GM18868 (cell line): ENCODE results near the gene IGSF3.
"Not testable (repeated sequence)": the region's sequence is repeated elsewhere in the genome, so short reads cannot be mapped to it uniquely, and the experiment has no call there.

ENCODE experiments used
- ATAC-seq: cut with Tn5 transposase; IDR thresholded peaks from one replicate; pipeline ENCODE4 v1.9.1; 2021; ENCODE audit warnings: mild to moderate bottlenecking, moderate library complexity; ENCODE audit not compliant: unreplicated experiment

Gene IGSF3

DNA sequence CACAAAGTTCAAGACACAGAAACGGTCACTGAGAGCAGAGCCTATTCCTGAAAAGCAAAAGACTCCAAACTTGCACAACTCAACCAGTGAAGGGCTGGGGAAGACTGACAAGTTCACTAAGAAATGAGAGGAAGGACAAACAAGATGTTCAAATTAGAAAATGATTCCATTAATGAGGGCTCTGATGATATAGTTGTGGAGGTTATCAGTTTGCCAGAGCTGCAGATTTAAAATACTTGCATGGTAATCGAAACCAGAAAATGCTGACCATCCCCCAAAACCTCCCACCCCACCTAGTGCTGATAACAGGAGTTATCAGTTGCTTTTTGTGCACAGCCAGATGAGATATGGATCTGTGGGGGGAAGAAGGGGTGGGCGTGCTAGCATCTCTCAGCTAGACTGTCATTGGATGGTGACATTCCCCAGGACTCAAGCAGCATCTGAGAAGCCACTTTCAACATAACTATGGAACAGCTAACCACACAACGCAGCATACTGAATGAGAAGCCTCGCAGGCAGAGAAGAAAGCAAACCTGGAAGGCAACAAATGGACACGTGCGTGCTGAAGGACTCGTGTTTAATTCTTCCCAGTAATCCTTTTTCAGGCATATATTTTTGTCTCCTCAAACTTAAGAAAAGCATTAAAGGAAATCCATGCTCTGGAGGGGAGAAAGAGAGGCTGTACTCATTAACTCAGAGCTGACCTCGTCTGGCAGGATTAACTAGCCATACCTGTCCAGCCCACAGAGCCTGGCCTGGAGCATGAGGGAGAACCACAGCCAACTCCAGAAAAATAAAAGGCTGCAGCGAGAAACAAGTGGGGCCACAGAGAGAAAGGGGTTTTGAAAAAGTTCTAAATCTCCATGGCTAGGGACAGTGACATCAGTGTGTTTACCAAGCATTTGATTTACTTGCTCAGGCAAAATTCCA lies 35.3 kb downstream of the IGSF3 start:
- ATAC-seq = not testable (repeated sequence)

DNA sequence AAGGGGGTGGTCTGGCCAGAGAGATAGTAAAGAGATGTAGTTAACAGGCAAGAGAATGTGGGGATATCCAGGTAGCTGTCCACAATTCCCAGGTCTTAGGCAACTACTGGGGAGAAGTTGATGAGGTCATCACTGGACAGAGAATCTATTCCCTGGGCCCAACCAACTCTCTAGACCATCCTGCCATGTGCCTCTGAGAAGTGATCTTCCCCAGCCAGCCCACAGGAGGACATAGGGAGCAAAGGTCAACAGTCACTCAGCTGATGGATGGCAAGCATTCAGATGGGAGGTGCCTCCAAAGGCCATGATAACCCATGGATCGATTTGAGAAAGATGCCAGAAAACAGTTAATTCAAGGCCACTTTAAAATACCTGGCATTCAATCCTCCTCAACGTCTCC lies 36.0 kb downstream of the IGSF3 start:
- not testable (repeated sequence) for ATAC-seq

- ATAC-seq = not testable (repeated sequence)
These were observed 37.5 kb downstream of the IGSF3 start for GRCh38 chr1:116630057-116630456.

- ATAC-seq = not testable (repeated sequence)
These were observed 38.1 kb downstream of the IGSF3 start for GRCh38 chr1:116629441-116629840.

GRCh38 chr1:116628448-116628847 lies 39.1 kb downstream of the IGSF3 start:
- ATAC-seq = no peak

GRCh38 chr1:116627357-116627756 lies 40.2 kb downstream of the IGSF3 start:
- not testable (repeated sequence) for ATAC-seq

DNA sequence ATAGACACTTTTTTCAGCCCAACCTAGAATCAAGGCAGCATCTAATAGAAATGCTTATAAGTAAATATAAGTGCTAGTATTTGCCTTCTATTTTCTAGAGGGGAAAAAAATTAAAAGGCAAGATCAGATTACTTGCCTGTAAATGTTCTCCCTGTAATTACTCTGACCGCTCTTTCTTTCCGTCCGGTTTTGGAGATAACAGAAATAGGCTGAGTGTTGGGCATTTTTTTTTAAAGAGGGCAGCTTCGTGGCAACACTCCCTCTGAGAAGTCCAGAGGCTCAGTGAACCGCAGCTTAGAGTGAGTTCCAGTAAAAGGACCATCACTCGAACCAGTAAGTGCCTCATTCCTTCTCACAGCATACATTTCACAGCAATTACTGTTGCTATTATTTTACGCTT lies 40.6 kb downstream of the IGSF3 start:
- ATAC-seq = not testable (repeated sequence)

- not testable (repeated sequence) for ATAC-seq
These were observed 42.4 kb downstream of the IGSF3 start for GRCh38 chr1:116625155-116625554.

DNA sequence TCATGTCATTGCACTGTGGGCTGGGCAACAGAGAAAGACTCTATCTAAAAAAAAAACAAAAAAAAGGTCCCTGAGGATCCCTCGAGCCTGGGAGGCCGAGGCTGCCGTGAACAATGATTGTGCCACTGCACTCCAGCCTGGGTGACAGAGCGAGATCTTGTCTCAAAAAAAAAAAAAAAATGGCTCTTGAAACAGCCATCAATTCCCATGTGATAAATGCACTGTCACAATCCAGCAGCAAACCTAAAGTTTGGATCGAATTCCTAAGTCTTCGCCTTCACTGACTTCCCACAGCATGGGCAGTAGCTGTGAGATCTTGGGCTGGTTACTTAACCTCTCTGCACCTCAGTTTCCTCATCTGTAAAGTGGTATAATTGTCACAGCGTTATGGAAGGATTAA lies 43.5 kb downstream of the IGSF3 start:
- no peak for ATAC-seq

GRCh38 chr1:116622496-116622895 lies 45.0 kb downstream of the IGSF3 start:
- ATAC-seq = not testable (repeated sequence)

DNA sequence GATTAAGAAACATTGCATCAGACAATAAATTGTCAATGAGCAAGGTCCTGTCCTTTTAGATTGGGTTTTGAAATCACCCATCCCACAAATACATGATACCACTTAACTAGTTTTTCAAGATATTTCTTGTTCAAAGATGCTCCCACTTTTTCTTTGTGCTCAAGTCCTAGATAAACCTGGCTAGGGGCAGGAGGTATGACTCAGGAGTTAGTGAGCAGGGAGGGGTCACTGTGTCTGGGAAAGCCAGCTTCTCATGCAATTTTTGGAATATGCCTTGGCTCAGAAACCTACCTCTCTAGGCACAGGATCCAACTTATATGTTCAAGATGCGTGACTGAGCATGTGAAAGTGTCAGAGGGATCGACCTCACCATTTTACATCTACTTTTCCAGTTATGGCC lies 45.8 kb downstream of the IGSF3 start:
- not testable (repeated sequence) for ATAC-seq

DNA sequence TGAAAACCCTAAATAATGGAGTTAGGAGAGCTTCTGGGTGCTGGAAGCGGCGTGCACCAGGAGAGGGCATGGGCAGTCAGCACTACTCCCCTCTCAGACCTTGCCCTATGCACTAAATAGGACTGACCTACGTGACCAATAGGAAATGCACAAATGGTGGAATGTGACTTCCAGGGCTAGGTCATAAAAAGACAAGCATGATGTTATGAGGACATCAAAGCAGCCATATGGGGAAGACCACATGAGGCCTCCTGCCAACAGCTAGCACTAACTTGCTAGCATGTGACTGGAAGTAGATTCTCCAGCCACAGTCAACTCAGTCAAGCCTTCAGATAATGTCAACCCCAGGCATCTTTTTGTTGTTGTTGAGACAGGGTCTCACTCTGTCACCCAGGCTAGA lies 47.1 kb downstream of the IGSF3 start:
- not testable (repeated sequence) for ATAC-seq

DNA sequence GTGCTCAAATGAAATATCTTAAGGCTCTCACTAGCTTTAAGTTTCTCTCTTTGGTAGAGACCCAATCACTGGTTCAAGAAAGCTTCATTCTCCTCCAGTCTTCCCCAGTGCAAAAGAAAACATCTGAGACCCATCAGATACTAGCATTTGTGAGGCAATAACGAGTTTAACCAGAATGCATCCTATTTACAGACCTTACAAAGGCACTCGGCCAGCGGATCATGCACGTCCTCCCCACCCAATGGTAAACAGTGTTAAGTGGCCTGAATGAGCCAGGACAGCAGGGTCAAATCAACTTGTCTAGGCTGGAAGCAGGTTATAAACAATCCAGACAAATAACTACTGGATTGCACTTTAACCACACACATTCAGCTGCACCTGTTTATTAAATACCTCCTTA lies 48.4 kb downstream of the IGSF3 start:
- not testable (repeated sequence) for ATAC-seq

- not testable (repeated sequence) for ATAC-seq
These were observed 49.7 kb downstream of the IGSF3 start for GRCh38 chr1:116617808-116618207.

GRCh38 chr1:116613825-116614224 lies 53.7 kb downstream of the IGSF3 start:
- not testable (repeated sequence) for ATAC-seq

DNA sequence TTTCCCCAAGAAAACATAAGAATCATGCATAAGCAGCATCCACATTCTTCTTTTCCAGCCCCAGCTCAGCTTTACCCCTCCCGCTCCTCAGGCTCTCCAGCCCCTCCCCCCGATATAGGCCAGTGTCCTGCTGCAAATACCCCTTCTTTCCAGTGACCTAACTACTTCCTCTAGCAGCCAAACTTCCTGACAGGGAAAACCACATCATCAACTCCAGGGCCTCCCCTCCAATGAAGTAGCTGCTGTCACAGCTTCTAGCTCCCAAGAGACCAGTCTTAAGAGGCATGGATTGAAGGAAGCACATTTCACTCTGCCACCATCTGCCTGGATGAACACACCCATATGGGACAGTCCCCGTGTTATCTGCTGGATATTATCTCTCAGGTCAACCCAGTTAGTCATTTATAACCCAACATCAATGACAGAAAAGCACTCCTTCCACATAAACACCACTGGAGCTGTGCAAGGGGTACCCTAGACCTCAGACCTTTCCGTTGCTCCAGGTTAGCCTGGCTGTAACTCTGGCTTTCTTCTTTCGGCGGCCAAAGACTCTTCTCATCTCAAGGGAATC lies 57.6 kb downstream of the IGSF3 start:
- ATAC-seq = not testable (repeated sequence)

DNA sequence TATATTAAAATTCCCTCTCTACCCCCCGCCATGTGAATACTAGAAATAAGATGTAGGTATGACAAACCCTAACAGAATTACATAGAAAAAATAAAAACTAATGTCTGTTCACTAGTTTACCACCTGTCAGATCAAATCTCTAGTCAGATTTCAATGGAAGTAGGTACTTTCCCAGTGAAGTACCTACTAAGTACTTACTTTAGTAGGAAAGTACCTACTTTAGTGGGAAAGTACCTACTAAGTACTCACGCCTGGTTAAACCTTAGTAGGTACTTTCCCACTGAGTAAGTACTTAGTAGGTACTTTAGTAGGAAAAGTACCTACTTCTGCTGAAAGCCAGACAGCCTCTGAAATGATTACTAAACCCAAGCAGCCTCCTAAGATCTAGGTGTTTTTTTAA lies 58.7 kb downstream of the IGSF3 start:
- peak; percentile 47 for ATAC-seq

DNA sequence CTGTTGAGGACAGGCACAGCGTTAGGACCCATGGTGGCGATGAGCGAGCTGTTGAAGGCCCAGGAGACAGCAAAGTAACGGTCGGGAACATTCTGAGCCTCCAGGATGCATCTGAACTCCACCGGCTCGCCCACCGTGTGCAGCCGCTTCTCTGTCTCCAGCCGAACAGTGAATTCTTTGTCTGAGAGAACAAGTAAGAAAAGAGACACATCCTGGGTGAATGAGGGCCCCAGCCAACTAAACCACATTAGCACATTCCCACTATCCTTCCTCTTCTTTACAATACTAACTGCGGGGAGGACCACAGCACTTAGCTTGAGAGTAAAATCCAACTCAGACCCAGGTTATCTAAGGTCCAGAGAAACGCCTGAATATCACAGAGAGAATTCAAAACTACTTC lies 59.4 kb downstream of the IGSF3 start:
- not testable (repeated sequence) for ATAC-seq

DNA sequence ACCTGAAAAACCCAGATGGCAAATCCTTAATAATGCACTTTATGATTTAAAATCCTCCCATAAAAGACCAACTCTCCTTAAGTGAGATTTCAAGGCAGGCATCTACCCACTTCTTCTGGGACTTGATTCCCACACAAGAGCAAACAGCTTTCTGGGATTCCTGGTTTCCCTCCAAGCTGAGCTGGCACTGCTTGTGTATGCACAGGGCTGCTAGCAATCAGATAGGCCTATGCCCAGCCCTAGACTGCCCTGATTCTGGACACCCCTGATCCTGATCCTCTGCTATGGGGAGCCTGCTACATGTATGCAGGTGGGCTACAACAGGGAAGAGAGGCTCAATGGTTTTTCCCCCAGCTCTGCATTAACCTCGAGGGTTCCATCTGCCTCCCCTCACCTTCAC lies 60.1 kb downstream of the IGSF3 start:
- not testable (repeated sequence) for ATAC-seq

DNA sequence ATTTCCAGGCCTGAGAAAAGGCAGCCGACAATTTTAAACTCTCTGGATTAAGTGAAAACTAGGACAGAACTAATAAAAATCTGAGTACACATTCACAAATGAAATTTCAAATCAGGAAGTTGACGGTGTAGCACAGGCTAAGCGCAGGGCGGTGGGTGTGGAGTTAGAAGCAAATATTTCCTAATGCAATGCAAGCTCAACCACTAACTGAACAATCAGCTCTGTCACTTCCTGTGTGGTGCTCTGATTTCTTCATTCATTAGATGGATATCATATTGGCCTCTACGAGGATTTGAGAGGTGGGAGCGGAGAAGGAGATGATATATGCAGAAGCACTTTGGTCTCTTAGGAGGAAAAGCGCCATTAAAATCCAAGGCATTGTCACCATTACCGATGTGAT lies 61.5 kb downstream of the IGSF3 start:
- ATAC-seq = not testable (repeated sequence)

- no peak for ATAC-seq
These were observed 62.2 kb downstream of the IGSF3 start for GRCh38 chr1:116605315-116605714.

DNA sequence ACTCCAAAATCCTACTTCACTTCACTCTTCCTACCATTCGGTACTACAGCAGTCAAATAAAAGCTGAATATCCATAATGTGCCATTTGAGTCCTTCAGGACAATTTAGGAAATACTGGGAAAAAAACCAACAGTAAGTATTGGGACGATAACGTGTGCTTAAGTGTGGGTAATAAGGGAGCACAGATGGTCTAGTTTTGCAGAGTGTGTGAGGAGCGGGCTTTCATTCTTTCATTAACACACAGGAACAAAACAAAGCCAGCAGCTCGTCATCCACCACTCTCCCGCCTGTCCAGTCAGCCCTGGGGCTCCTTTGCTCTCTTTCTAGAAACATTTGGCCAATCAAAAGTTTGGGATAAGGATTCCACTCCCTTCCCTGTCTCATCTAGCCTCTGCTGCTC lies 63.1 kb downstream of the IGSF3 start:
- not testable (repeated sequence) for ATAC-seq
